Lung (tissue), 12 donors: ENCODE measurements around the gene DESI2. TPM values are rescaled to one million over a fixed set of nuclear protein-coding genes. Genes with fewer than 3 reads are reported as not detected.
"Not testable (repeated sequence)": the region's sequence is repeated elsewhere in the genome, so short reads cannot be mapped to it uniquely, and the experiment has no call there.

Experiments
- ATAC-seq: fragments of 200-7000 bp; cut with Tn5 transposase; one replicate; pipeline ENCODE4 v1.9.1; 2020; ENCODE audit warnings: moderate number of reproducible peaks; ENCODE audit not compliant: insufficient read depth, low FRiP score
- DNase-seq, 3 donors: peaks; one replicate each; pipeline ENCODE4 v3.0.0-alpha.2; 2013 to 2017
- H3K27ac ChIP-seq, 2 donors: one replicate each; pipeline ENCODE4 v1.5.1; 2013; ENCODE audit warnings: mild to moderate bottlenecking in 2 of 2, moderate library complexity in 2 of 2, control low read depth in 1 of 2, inconsistent platforms in 1 of 2, low read depth in 1 of 2, low read length in 1 of 2
- H3K27me3 ChIP-seq, 3 donors: one replicate each; pipeline ENCODE4 v1.5.1; 2013; ENCODE audit warnings: low read length in 2 of 3; ENCODE audit not compliant: control insufficient read depth in 3 of 3, insufficient read depth in 3 of 3
- H3K36me3 ChIP-seq, 4 donors: one replicate each; pipeline ENCODE4 v1.5.1; 2013; ENCODE audit warnings: low read length in 4 of 4, mild to moderate bottlenecking in 1 of 4, moderate library complexity in 1 of 4; ENCODE audit not compliant: control insufficient read depth in 4 of 4, insufficient read depth in 4 of 4
- H3K4me1 ChIP-seq, 5 donors: one replicate each; pipeline ENCODE4 v1.5.1; 2013; ENCODE audit warnings: low read length in 5 of 5, mild to moderate bottlenecking in 2 of 5, moderate library complexity in 1 of 5; ENCODE audit not compliant: control insufficient read depth in 5 of 5, insufficient read depth in 5 of 5
- H3K4me3 ChIP-seq: one replicate; pipeline ENCODE4 v1.5.1; 2013; ENCODE audit warnings: mild to moderate bottlenecking, control low read depth, moderate library complexity
- H3K9ac ChIP-seq, 2 donors: one replicate each; pipeline ENCODE4 v1.5.1; 2013; ENCODE audit warnings: low read length in 2 of 2, control low read depth in 1 of 2; ENCODE audit not compliant: insufficient read depth in 1 of 2
- H3K9me3 ChIP-seq, 4 donors: one replicate each; pipeline ENCODE4 v1.5.1; 2013; ENCODE audit warnings: low read length in 3 of 4, mild to moderate bottlenecking in 1 of 4, moderate library complexity in 1 of 4; ENCODE audit not compliant: control insufficient read depth in 4 of 4, insufficient read depth in 3 of 4
- WGBS, 2 donors: extraction: QIAGEN DNeasy Blood & Tissue Kit; methylation state at CpG; one replicate each; pipeline ENCODE4 v1.1.7; 2013; 5-methylcytosine and 5-hydroxymethylcytosine counted together
- polyA plus RNA-seq, 2 donors: library from polyadenylated mRNA; stranded (reverse); fragments of 200-250 nt; gene quantifications; one replicate each; pipeline ENCODE4 v1.2.1, GENCODE V29; 2013
- total RNA-seq, 2 donors: library from RNA; depleted of rRNA in 1 of 2; stranded (reverse); fragments of >200 nt in 1 of 2; gene quantifications; one replicate each; pipeline ENCODE4 v1.2.1, GENCODE V29; 2014 to 2021
- TF ChIP-seq, protein P1 (sequence below): IDR thresholded peaks from 2 replicates; pipeline ENCODE4 v1.5.1; 2012; ENCODE audit warnings: mild to moderate bottlenecking; ENCODE audit errors: control extremely low read depth, extremely low read depth
- donor health status: control.
- donor health status: control.
- donor health status: Bipolar disorder and iron deficiency.
- donor health status: healthy.
- donor health status: DM: yes; HTN: yes; CAD: no.

Gene DESI2
- total and polyA plus RNA-seq, 4 donors: 17.1 to 142 (median 35.0) TPM

- DNase-seq (no peak), ATAC-seq (no peak)
- H3K4me3 ChIP-seq: no peak overlapping the region
- H3K36me3 ChIP-seq: no peaks in the 10 kb centered on the region
- H3K9me3 ChIP-seq: peaks cover 0 to 6% (median 0%) of the 10 kb centered on the region in 4 donors
- WGBS, 2 donors: 93% methylated on average over 10 of the region's 10 CpGs
- TF ChIP-seq, protein P1, sequence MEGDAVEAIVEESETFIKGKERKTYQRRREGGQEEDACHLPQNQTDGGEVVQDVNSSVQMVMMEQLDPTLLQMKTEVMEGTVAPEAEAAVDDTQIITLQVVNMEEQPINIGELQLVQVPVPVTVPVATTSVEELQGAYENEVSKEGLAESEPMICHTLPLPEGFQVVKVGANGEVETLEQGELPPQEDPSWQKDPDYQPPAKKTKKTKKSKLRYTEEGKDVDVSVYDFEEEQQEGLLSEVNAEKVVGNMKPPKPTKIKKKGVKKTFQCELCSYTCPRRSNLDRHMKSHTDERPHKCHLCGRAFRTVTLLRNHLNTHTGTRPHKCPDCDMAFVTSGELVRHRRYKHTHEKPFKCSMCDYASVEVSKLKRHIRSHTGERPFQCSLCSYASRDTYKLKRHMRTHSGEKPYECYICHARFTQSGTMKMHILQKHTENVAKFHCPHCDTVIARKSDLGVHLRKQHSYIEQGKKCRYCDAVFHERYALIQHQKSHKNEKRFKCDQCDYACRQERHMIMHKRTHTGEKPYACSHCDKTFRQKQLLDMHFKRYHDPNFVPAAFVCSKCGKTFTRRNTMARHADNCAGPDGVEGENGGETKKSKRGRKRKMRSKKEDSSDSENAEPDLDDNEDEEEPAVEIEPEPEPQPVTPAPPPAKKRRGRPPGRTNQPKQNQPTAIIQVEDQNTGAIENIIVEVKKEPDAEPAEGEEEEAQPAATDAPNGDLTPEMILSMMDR: no peak
- H3K9ac ChIP-seq: no peak overlapping the region
- no peak overlapping the region for H3K27ac ChIP-seq
- H3K27me3 ChIP-seq: no peaks in the 10 kb centered on the region
- no peaks in the 10 kb centered on the region for H3K4me1 ChIP-seq
Observed at GRCh38 chr1:244735876-244736561, 83.1 kb downstream of the DESI2 start.

- H3K27me3 ChIP-seq, H3K4me1 ChIP-seq, H3K9ac ChIP-seq, H3K4me3 ChIP-seq, H3K36me3 ChIP-seq, DNase-seq, H3K9me3 ChIP-seq, H3K27ac ChIP-seq, ATAC-seq: not testable (repeated sequence)
- WGBS, 2 donors: 70 to 88% methylated on average over 2 of the region's 2 CpGs
Observed at GRCh38 chr1:244739140-244739539, 86.2 kb downstream of the DESI2 start.

DNA sequence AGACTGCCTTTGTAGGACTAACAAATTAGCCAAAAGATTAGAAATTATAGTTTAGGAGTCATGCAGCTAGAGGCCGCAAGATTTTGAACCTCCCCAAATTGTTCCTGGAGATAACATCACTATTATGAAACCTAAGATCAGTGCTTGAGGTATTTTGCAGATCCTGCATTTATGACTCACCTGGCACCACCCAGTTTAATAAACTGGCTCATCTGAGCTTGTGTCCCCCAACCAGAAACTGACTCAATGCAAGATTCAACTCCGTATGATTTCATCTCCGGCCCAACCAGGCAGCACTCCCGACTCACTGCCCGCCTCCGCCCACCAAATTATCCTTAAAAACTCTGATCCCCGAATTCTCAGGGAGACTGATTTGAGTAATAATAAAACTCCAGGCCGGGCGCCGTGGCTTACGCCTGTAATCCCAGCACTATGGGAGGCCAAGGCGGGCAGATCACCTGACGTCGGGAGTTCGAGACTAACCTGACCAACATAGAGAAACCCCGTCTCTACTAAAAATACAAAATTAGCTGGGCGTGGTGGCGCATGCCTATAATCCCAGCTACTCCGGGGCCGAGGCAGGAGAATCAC lies 87.2 kb downstream of the DESI2 start:
- WGBS, 2 donors: 92 to 95% methylated on average over 20 of the region's 20 CpGs

GRCh38 chr1:244741692-244742091 lies 88.8 kb downstream of the DESI2 start:
- ATAC-seq (no peak), DNase-seq (no peak)
- no peak overlapping the region for H3K27ac ChIP-seq
- no peaks in the 10 kb centered on the region for H3K36me3 ChIP-seq
- H3K9me3 ChIP-seq: no peaks in the 10 kb centered on the region
- WGBS, 2 donors: 87 to 97% methylated on average over 5 of the region's 5 CpGs
- TF ChIP-seq, protein P1: no peak
- no peak overlapping the region for H3K4me3 ChIP-seq
- no peaks in the 10 kb centered on the region for H3K4me1 ChIP-seq
- no peaks in the 10 kb centered on the region for H3K27me3 ChIP-seq
- no peak overlapping the region for H3K9ac ChIP-seq

More for the DNA sequence above, 87.2 kb downstream of the DESI2 start:
- not testable (repeated sequence) for H3K4me3 ChIP-seq, ATAC-seq, H3K9ac ChIP-seq, H3K4me1 ChIP-seq, H3K9me3 ChIP-seq, H3K36me3 ChIP-seq, DNase-seq, H3K27ac ChIP-seq, H3K27me3 ChIP-seq
